D341Med (cell line): Measurements from ENCODE around the gene RIN2.
A peak's percentile ranks its signal among the peaks of the same experiment; 100 is the strongest.

Experiments used
- DNase-seq: peaks from one replicate; pipeline ENCODE4 v3.0.0; 2012; ENCODE audit warnings: low spot score

RIN2 gene

DNA sequence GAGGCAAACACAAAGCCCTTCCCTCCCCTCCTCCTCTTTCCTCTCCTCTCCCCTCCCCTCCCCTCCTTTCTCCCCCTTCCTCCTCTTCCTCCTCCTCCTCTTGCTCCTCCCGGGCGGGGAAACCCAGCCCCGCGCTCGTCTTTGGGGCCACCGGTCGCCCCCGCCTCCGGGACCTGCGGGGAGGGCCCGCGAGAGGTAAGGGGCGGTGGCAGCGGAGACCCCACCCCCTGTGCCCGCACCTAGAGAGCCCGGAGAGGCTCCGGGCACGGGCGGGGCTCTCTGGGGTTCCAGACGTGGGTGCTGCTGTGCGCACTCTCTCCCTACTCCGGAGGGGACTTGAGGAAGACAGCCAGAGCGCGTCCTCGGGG lies at the start of gene RIN2:
Gene RIN2, plus strand, starts transcription at position 126 of the 368 bp plus-strand sequence. CDS start 131,344 bp downstream, outside the sequence.
- DNase-seq: peak; percentile 51

GRCh38 chr20:19709635-19710335 lies 48.3 kb upstream of the RIN2 start:
- DNase-seq: no peak

DNA sequence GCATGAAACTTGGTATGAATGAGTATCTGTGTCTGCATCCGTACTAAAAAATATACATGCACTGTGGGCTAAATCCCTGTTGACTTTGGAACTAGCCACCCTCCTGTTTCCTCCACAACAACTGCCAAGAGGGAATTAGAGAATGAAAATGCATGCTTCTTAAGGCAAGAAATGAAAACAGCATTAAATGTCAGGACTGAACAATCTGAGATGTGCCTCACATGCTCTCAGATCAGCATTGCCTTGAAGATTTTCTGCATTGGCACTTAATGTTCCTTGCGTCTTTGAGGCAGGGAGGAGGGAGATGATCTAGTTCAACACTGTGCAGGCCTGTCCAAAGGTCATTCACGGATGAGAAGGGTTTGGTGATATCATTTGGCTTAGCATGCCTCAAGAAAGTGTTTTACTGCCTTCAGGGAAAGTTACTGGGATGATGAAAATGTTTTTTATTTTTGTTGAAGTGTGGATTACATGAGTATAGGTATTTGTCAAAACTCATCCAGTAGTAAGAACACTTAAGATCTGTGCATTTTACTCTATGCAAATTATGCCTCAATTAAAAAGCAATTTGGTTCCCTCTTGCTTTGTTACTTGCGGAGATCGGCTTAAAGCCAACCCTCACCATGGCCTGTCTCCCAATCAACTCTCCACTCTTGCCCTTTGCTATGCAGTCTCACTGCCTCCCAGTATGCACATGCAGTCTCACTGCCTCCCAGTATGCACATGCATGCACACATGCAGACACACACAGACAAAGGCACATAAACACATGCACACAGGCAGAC lies 47.5 kb upstream of the RIN2 start:
- DNase-seq: no peak

DNA sequence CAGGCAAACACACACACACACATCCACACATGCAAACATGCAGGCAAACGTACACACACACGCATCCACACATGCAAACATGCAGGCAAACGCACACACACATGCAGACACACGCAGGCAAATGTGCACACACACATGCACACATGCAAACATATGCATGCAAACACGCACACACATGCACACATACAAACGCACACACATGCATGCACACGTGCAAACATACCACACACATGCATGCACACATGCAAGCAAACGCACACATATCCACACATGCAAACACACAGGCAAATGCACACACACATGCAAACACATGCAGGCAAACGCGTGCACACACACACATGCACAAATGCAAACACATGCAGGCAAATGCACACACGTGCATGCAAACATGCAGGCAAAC lies 46.9 kb upstream of the RIN2 start:
- no peak for DNase-seq

DNA sequence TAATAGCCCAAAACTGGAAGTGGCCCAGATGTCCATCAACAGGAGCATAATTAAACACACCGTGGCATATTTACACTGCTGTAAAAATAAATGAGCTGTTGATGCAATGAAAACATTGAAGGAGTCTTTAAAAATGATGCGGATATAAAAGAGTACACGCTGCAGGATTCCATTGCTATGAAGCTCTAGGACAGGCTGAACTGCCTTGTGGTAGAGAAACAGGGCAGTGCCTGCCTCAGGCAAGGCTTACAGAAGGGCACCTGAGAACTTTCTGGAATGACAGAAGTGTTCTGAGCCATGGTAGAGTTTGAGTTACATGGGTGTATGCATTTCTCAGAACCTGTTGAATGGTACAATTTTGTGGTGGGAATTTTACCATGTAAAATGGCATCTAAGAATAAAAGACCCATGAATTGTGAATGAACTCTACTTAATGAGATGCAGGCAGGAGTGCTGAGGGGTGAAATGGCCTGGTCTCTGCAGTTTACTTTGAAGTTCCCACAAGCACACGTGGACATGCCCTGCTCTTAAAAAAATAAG lies 45.3 kb upstream of the RIN2 start:
- DNase-seq: no peak

DNA sequence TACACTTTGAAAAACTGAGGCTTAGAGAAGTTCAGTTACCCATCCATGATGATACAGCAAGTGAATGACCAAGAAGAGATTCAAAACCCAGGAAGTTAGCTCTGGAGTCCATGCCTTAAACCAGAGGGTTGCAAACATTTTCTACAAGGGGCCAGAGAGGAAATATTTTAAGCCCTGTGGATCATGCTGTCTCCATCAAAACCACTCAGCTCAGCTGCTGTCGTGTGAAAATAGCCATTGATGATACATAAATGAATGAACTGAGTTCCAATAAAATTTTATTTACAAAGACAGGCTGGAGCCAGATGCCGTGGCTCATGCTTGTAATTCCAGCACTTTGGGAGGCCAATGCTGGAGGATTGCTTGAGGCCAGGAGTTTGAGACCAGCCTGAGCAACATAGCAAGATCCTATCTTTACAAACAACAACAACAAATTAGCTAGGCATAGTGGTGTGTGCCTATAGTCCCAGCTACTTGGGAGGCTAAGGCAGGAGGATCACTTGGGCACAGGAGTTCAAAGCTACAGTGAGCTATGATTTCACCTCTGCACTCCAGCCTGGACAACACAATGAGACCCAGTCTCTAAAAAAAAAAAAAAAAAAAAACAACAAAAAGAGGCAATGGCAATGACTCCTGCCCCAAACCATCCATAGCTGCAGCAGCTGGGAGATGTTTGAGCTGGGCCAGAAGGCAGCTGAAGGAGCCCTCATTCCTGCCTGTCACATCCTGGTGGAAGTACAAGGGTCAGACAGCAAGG lies 44.1 kb upstream of the RIN2 start:
- no peak for DNase-seq

- DNase-seq: no peak
Observed at GRCh38 chr20:19714579-19714840, 43.5 kb upstream of the RIN2 start.

DNA sequence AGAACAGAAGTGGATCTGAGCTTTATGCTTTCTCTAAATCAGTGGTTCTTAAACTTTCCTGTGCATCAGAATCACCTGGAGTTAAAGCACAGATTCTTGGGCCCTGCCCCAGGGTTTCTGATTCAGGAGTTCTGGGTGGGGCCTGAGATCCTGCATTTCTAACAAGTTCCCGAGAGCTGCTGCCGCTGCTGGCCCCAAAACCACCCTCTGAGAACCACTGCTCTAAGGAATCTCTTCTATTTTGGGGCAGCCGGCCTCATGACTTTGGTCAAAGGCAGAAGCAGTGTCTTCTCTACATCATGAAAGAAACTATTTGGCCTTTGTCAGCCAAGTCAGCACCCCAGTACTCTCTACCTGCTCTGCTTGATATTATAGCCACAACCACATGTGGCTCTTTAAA lies 42.1 kb upstream of the RIN2 start:
- no peak for DNase-seq

DNA sequence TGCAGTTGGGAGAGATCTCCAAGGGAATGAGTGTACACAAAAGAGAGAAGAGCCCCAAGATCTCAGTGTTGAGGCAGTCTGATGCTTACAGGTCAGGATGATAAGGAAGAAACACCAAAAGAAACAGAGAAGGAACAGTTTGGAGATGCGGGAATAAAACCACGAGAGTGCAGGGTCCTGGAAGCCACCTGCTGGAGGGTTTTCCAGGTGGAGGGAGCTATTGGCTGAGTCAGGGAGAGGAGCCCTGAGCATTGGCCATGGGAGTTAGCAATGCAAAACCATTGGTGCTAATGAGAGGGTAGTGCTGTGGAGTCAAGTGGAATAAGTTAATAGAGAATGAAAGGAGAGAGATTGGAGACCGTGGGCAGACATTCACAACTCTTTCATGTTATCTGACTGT lies 39.2 kb upstream of the RIN2 start:
- DNase-seq: no peak

- no peak for DNase-seq
Observed at GRCh38 chr20:19720991-19721390, 37.1 kb upstream of the RIN2 start.

DNA sequence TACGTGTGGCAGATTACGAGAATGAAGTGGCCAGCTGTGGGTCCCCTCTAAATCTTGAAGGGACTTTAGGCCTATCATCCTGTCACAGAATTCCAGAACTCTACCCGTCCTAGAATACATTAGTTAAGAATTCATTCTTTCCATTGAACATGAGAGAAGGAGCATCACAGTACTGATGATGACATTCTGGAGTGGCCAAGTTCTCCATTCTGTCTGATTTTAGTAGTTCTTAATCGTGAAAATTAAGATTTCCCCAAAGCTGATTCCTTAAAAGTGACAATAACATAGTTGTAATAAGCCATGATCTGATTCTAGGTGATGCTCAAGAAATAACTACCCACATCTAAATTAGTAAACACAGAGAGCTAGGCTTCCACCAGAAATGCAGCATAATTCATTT lies 35.0 kb upstream of the RIN2 start:
- no peak for DNase-seq

DNA sequence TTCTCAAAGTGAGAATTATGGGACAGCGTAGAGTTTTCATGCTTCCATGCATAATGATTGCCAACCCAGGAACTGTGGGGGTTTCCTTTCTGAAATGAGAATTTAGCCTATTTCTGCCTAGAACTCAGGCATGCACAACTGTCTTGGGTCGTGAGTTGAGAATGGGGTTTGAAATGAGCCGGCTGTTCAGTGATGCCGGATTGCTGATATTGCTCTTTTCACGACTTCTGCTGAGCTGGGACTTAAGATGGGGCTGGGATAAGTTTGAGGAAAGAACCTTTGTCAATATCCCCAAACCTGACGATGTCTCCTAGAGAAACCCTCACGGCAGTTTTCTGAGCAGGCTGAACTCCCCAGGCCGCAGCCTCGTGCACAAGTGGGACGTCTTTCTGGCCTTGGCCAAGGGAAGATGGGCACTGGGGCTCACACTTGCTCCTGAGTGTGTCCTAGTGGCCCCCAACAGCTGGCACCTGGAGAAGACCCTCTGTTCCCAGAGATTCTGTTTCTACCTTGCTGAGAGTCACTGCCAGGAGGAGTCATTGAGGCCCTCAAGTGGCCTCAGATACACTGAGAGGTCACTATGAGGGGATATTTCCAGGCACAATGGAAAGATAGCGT lies 34.1 kb upstream of the RIN2 start:
- DNase-seq: no peak

DNA sequence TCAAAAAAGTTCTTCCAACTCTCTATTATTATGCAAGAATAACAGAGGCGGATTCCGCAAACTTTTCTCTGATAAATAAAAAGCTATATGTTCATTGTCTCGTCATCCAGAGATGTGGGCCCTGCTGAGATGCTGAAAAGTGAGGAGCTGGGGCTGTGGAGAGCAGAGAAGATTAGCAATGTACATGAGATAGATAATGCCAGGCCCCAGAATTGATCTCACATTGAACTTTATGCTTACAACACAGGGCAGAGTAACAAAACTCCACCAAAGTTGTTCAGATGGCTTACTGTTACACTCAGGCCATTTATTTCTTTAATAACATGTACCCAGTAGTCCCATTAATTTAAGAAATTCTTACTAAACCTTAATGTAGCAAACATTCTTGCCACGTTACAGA lies 32.7 kb upstream of the RIN2 start:
- no peak for DNase-seq

DNA sequence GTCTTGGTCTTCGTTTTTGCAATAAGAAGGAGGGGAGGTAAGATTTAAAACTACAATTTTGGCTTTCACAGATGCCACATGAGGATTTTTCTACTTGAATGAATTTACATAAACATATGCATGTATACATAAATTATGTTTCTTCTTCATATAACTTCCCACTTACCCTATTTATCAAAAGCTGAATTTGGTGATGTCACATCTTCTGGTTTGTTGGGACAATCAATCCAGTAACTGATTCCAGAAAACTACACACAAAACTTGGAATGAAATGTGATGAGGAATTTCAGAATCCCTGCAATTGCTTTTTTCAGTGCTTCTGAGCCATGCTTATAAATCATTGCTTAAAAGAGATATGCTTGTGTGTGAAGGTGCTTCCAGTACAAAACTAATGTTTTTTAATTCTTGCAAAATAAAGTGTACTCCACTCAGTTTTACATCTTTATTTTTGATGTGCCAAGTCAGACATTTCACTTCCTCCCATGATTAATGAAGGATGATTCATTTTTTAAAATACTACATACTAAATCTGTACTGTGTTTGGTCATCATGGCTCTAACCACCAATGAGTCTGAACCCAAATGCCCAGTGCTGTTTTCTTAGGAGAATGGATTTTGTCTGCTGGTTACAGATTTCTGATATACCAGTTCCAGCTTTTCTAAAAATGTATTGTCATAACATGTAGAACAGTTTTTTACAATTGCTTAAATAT lies 32.1 kb upstream of the RIN2 start:
- no peak for DNase-seq

- DNase-seq: no peak
Observed at GRCh38 chr20:19727251-19727847, 30.7 kb upstream of the RIN2 start.

DNA sequence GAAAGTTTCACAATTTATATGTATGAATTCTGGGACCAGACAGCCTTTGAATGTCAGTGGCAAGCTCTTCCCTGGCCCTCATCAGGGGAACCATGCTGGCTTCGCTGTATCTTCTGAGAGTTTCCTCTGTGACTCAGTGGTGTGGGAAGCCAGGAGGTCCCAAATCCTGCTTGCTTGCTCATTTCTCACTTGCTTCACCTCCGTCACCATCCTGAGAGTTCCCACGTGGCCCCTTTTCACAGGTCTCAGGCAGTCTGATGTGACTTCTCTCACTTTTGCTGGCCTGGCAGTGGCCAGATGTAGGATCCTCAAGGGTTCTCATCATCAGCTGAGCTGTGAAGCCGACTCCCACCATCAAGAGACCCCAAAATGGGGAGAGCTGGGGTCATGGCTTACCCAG lies 28.4 kb upstream of the RIN2 start:
- DNase-seq: no peak

DNA sequence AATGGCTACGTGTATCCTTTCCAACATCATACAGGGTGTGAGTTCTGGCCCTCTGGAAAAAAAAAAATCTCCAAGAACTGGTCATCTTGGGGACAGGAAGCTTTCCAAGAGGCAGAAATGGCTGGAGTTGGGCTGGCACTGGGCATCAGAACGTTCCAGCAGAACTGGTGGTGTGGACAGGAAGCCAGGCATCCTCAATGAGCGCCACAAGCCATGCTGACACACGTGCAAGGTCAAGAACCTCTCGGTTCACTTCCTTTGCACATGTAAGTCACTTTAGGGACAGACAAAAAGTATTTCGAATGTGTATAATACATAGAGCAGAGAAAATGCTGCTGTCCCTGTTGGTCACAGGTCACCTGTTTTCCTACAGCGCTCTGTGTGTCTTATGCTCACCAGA lies 27.4 kb upstream of the RIN2 start:
- no peak for DNase-seq

DNA sequence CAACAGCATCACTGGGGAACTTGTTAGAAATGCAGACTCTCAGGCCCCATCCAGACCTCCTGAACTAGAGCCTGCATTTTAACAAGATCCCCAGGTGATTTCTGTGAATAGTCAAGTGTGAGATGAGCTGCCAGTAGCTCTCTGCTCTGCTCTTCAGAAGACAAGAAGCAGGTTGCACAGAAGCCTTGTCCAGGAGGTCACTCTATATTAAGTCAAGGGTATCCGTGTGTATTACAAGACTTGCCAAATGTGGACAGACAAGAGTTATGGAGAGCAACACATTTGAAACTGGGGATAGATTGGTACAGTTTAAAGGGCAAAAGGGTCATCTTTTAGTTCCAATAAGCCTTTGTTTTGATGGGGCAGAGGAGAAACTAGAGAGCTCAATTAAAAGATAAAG lies 23.2 kb upstream of the RIN2 start:
- DNase-seq: no peak

DNA sequence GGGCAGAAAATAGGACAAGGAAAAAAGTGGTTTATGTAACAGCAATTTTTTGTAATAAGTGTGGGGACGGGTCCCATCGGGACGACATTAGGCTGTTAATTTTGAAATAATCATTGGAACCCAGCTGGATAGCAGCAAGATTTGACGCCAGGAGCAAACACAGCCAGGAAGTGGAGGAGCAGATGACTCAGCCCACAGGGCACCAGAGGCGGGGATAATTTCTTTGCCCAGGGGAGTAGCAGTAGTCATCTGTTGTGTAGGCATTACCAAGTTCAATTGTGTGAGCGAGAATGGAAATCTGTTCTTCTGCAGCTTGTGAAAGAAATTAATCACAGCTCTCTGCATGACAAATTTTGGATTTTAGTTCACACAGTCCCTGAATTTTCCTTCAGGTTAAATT lies 22.6 kb upstream of the RIN2 start:
- peak; percentile 82 for DNase-seq

- DNase-seq: no peak
Observed at GRCh38 chr20:19737025-19737424, 21.0 kb upstream of the RIN2 start.

DNA sequence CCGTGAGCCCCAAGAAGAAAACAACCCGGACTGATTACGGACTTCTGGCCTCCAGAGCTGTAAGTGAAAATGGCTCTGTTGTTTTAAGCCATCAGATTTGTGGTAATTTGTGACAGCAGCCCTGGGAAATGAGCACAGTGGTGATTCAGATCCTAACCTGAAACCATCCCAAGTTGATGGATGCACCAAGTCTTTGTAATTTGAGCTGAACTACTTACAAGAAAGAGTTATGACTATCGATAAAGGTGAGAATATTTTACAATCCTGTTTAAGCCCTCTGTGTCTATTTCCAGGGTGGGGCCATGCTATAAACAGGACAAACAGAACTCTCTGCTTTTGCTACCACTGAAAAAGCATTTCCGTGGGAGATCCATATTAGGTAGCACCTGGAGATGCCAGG lies 19.1 kb upstream of the RIN2 start:
- no peak for DNase-seq

- DNase-seq: no peak
Observed at GRCh38 chr20:19739351-19739750, 18.7 kb upstream of the RIN2 start.
